ENCODE data around the gene PAEP. TPM values are rescaled to one million over a fixed set of nuclear protein-coding genes. Genes with fewer than 3 reads are reported as not detected.
A peak's percentile ranks its signal among the peaks of the same experiment; 100 is the strongest.

PAEP gene
- total RNA-seq, 8 experiments from 2014 or later = 0.42 to 9.9 (median 2.1) TPM; not detected in 4

DNA sequence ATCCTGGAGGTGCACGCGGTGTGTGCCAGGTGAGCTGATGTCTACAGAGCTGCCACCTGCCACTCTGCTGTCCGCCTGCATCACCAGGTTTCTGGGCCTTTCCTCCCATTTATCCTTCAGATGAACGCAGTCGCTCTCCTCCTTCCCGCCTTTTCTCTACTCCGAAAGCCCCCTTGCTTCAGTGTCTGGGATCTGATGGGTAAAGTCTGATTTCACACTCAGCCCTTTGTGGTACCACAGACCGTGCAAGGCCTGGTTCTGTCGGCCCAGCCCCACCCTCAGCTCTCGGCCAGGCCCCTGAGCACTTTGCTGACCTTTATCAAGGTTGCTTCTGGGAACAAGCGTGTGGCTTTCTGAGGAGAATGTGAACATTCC lies 45.3 kb downstream of the PAEP start:
- in situ Hi-C loops (cut with MboI; ENCODE audit: low pct_unique_long_range_greater_than_20kb in 2 of 9, low sequenced_read_pairs in 9 of 9, unreplicated experiment in 9 of 9) = loop anchor here in 1 of 9 experiments (25.0 kb wide), 1 partner anchor 330 kb away; no protein-coding TSS in a partner anchor
- no peak overlapping the region for H3K4me3 ChIP-seq
- H3K27ac ChIP-seq = no peak overlapping the region
- 63 to 100% (median 91%) methylated on average over 2 to 6 of the region's 11 CpGs; no CpG with 5 or more reads in 5 of the 10 experiments for WGBS, 10 experiments
- no peaks in the 10 kb centered on the region for H3K4me1 ChIP-seq (replicated peaks in 1 of 2)
- ATAC-seq (replicated peaks in 6 of 8) = no peak

DNA sequence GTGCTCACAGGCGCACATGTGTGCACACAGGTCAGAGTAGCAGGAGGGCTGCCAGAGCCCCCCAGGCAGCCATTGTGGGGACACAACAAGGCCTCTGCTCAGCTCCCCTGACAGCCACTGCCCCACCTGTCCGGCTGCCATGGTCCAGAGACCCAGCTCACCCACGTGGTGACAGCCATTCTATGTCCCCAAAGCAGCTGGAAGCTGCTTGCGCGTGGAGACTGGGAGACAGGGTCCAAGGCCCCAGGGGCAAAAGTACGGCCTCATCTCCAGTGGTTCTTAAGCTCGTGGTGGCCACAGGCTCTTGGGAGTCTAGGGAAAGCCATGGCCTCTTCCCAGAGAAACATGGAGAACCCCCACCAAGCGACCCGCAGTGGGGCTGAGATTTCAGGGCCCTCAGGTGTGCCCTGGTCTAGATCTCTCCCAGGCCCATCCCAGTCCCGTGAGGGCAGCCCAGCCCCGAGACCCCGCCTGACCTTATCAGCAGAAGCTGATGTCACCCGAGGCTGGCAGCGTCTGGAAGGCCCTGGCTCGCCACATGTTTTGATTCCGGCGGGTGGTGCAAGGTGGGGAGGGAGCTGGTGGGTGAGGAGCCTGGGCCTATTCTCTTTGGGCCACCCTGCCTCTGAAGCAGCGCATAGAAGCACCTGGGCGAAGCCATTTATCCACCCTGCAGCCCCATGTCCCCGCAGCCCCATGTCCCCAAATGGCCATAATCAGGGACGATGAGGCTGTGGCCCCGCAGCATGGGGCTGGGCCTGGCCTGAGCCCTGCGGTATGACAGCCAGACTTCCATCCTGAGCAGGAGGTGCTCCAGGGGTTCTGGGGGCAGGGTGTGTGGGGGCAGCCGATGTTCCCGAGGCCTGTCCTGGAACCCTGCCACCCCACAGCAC lies 46.1 kb downstream of the PAEP start:
- in situ Hi-C loops (cut with MboI; ENCODE audit: low pct_unique_long_range_greater_than_20kb in 2 of 9, low sequenced_read_pairs in 9 of 9, unreplicated experiment in 9 of 9) = loop anchor here in 1 of 9 experiments (25.0 kb wide), 1 partner anchor 330 kb away; no protein-coding TSS in a partner anchor
- ATAC-seq (replicated peaks in 6 of 8) = peak in 1 of 8 experiments; percentile 31
- Histone ChIP-seq H3K4me3 (no peak overlapping the region), H3K4me1 (replicated peaks in 1 of 2) (no peaks in the 10 kb centered on the region), H3K27ac (no peak overlapping the region)
- WGBS, 10 experiments = 50 to 85% methylated on average over 2 to 6 of the region's 25 CpGs; no CpG with 5 or more reads in 8 of the 10 experiments

DNA sequence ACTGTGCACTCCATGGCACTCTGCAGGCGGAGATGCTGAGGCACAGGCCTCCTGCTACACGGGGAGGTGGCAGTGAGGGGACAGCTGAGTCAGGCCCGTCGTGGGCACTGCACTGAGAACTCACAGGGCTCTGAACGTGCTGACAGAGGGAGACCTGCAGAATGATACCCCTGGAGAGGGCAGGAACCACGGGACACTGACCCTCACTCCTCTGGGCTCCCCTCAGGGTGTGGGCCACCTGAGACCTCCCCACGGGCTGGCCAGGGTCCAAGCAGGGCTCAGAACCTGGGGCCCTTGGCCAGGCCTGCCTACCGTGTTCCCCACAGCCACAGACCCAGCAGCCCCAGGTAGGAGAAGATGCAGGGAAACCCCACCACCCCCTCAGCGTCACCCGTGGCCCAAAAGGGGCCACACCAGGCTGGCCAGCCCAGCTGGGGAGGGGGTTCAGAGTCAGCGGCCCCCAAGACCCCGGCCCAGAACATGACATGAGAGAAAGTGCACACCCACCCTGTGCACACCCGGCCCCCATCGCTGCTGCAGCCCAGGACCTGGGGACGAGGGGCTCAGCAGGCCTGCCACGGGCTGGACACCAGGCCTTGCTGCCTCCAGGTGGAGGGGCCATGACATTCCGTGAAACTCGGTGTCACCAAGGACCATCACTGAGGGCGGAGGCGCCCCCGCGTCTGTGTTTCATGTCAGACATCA lies 46.9 kb downstream of the PAEP start:
- Histone ChIP-seq H3K4me3 (no peak overlapping the region), H3K27ac (no peak overlapping the region), H3K4me1 (replicated peaks in 1 of 2) (no peaks in the 10 kb centered on the region)
- in situ Hi-C loops (cut with MboI; ENCODE audit: low pct_unique_long_range_greater_than_20kb in 2 of 9, low sequenced_read_pairs in 9 of 9, unreplicated experiment in 9 of 9) = loop anchor here in 1 of 9 experiments (25.0 kb wide), 1 partner anchor 329 kb away; no protein-coding TSS in a partner anchor
- 0 to 73% (median 43%) methylated on average over 1 to 3 of the region's 22 CpGs; no CpG with 5 or more reads in 6 of the 10 experiments for WGBS, 10 experiments
- ATAC-seq (replicated peaks in 6 of 8) = no peak

DNA sequence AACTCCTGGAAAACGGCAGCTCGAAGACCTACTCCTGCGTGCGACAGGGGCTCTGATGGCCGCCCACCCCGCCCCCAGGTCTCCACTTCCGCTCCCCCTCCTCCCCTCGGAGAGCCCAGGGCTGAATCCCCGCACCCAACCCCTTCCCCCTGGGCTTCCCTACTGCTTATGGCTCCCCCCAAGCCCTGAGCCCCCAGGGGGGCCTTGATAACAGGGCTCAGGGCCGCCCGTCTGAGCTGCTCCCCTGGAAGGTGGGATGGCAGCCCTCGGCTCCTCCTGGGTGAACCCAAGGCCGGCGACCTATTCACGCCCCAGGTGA lies 47.4 kb downstream of the PAEP start:
- in situ Hi-C loops (cut with MboI; ENCODE audit: low pct_unique_long_range_greater_than_20kb in 2 of 9, low sequenced_read_pairs in 9 of 9, unreplicated experiment in 9 of 9) = loop anchor here in 1 of 9 experiments (25.0 kb wide), 1 partner anchor 328 kb away; no protein-coding TSS in a partner anchor
- ATAC-seq (replicated peaks in 6 of 8) = no peak
- no peaks in the 10 kb centered on the region for H3K4me1 ChIP-seq (replicated peaks in 1 of 2)
- no peak overlapping the region for H3K4me3 ChIP-seq
- H3K27ac ChIP-seq = no peak overlapping the region
- no CpG with 5 or more reads among the region's 15 CpGs for WGBS, 10 experiments

DNA sequence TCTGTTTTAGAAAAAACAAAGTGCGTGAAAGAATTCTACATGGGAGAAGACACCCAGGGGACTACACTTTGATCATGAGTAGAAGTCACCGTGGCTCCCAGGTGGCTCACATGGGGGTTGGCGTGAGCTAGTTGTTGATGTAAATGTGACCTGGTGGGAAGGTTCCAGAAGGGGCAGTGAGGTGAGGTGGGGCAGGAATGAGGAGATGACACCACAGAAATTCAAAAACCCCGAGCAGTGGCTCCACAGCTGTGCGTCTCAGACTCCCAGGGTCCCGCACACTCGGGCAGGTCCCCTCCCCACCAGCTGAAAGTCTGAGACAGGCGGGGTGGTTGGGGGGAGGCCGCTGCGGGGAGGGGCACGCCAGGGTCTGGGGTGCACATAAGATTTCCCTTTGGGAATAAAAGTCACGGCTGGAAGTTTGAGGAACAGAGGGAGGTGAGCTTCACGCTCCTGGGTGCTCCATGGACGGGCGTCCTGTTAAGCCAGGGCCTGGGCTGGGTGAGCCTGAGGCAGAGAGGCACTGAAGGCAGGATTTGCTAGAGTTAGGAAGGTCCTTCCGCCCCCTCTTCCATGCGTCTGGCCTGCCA lies 47.9 kb downstream of the PAEP start:
- no peak for ATAC-seq (replicated peaks in 6 of 8)
- Histone ChIP-seq H3K4me3 (no peak overlapping the region), H3K4me1 (replicated peaks in 1 of 2) (no peaks in the 10 kb centered on the region), H3K27ac (no peak overlapping the region)
- WGBS, 10 experiments = 13 to 85% (median 42%) methylated on average over 1 to 7 of the region's 17 CpGs; no CpG with 5 or more reads in 1 of the 10 experiments
- in situ Hi-C loops (cut with MboI; ENCODE audit: low pct_unique_long_range_greater_than_20kb in 2 of 9, low sequenced_read_pairs in 9 of 9, unreplicated experiment in 9 of 9) = loop anchor here in 1 of 9 experiments (25.0 kb wide), 1 partner anchor 328 kb away; no protein-coding TSS in a partner anchor

DNA sequence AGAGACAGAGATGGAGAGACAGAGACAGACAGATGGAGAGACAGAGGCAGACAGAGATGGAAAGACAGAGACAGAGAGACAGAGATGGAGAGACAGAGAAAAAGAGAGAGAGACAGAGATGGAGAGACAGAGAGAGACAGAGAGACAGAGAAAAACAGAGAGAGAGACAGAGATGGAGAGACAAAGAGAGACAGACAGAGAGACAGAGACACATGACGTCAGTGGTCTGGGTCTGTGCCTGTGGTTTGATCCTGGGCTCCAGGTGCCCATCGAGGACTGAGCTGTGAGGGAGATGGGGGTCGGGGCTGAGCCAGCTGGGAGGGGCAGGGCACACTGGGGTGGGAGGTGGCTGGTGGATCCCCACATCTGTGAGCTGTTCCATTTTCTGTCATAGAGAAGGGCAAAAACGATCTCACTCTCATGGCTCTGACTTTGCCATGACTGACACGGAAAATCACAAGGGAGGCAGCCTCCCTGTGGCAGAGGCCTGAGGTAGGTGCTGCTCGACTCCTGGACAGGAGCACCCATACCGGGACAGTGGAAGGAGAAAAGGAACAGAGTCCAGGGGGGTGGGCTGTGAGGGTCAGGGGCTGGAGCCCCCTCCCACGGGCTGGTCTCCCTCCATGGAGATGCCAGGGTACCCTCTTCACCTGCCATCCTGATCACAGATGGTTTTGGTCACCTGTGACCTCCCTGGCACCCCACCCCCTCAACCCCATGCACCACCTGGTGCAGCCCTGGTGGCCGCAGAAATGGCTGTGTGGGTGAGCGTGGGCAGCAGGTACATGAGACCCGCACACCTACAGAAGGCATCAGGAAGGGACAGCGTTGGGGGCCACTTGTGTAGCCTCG lies 49.0 kb downstream of the PAEP start:
- Histone ChIP-seq H3K4me1 (replicated peaks in 1 of 2) (no peaks in the 10 kb centered on the region), H3K4me3 (no peak overlapping the region), H3K27ac (no peak overlapping the region)
- 22 to 83% (median 66%) methylated on average over 1 to 3 of the region's 13 CpGs; no CpG with 5 or more reads in 4 of the 10 experiments for WGBS, 10 experiments
- ATAC-seq (replicated peaks in 6 of 8) = no peak
- in situ Hi-C loops (cut with MboI; ENCODE audit: low pct_unique_long_range_greater_than_20kb in 2 of 9, low sequenced_read_pairs in 9 of 9, unreplicated experiment in 9 of 9) = loop anchor here in 1 of 9 experiments (25.0 kb wide), 1 partner anchor 327 kb away; no protein-coding TSS in a partner anchor

DNA sequence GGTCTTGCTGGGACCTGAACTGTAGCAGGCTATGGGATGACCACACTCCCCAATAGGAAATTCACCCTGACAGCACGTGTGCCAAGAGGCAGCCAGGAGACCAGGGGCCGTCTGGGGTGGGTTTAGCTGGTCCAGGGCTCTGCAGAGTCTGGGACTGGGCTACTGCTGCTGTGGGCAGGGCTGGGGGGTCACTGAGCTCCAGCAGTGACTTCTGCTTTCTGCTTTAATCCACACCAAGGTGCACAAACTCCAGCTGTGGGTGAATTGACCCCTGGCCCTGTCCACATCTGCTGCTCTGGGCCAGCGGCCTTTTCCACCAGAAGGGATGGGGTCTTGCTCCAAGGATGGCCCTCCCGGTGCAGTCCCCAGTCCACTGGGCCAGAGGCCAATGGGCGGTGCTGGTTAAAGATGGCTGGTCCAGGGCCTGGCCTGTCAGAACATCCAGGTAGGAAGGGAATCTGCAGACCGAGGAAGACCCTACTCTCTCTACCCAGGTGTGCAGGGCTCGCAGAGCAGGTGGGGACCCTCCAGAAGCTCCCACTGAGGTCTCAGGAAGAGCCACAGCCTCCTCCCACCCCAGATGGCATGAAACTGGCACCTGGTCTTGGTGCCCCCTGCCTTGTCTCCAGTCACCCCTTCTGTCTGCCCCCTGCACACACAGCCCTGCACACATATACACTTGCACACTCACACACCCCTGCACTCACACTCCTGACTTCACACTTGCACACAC lies 49.8 kb downstream of the PAEP start:
- ATAC-seq (replicated peaks in 6 of 8) = no peak
- no peaks in the 10 kb centered on the region for H3K4me1 ChIP-seq (replicated peaks in 1 of 2)
- no peak overlapping the region for H3K4me3 ChIP-seq
- no peak overlapping the region for H3K27ac ChIP-seq
- WGBS, 10 experiments = 50 to 83% (median 72%) methylated on average over 1 to 3 of the region's 7 CpGs; no CpG with 5 or more reads in 6 of the 10 experiments
- in situ Hi-C loops (cut with MboI; ENCODE audit: low pct_unique_long_range_greater_than_20kb in 2 of 9, low sequenced_read_pairs in 9 of 9, unreplicated experiment in 9 of 9) = loop anchor here in 1 of 9 experiments (25.0 kb wide), 1 partner anchor 326 kb away; no protein-coding TSS in a partner anchor

DNA sequence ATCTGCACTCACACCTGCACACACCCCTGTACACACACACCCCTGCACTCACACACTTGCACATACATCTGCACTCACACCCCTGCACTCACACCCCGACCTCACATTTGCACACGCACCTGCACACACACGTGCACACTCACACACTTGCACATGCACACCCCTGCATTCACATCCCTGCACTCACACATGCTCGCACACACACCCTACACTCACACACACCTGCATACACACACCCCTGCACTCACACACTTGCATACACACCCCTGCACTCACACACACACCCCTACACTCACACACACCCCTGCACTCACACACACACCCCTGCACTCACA lies 50.3 kb downstream of the PAEP start:
- H3K27ac ChIP-seq = no peak overlapping the region
- 0 to 50% (median 17%) methylated on average over 1 to 3 of the region's 4 CpGs; no CpG with 5 or more reads in 7 of the 10 experiments for WGBS, 10 experiments
- ATAC-seq (replicated peaks in 6 of 8) = no peak
- in situ Hi-C loops (cut with MboI; ENCODE audit: low pct_unique_long_range_greater_than_20kb in 2 of 9, low sequenced_read_pairs in 9 of 9, unreplicated experiment in 9 of 9) = loop anchor here in 1 of 9 experiments (25.0 kb wide), 1 partner anchor 325 kb away; no protein-coding TSS in a partner anchor
- H3K4me3 ChIP-seq = no peak overlapping the region
- H3K4me1 ChIP-seq (replicated peaks in 1 of 2) = no peaks in the 10 kb centered on the region

DNA sequence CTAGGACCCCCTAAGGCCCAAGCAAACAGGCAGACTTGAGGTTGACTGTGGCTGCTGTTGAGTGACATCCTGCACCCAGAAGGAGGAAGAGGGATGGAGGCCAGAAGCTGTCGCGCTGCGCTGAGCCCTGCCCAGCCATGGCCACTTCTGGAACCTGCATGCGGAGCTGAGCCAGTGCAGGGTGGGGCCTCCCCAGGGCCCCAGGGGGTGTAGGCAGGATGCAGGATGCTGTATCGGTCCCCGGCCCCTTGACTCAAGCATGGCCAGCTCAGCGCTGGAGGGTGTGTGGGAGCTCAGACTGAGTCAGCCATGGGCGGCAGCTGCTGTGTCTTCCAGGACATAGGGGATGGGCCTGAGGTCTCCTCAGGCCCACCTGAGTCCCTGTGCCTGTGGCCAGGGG lies 50.9 kb downstream of the PAEP start:
- Histone ChIP-seq H3K27ac (no peak overlapping the region), H3K4me1 (replicated peaks in 1 of 2) (no peaks in the 10 kb centered on the region), H3K4me3 (no peak overlapping the region)
- in situ Hi-C loops (cut with MboI; ENCODE audit: low pct_unique_long_range_greater_than_20kb in 2 of 9, low sequenced_read_pairs in 9 of 9, unreplicated experiment in 9 of 9) = loop anchor here in 1 of 9 experiments (25.0 kb wide), 1 partner anchor 325 kb away; no protein-coding TSS in a partner anchor
- ATAC-seq (replicated peaks in 6 of 8) = peak in 6 of 8 experiments; percentile 5 to 94 (median 46)
- WGBS, 10 experiments = 0 to 80% (median 80%) methylated on average over 1 to 3 of the region's 8 CpGs; no CpG with 5 or more reads in 7 of the 10 experiments

DNA sequence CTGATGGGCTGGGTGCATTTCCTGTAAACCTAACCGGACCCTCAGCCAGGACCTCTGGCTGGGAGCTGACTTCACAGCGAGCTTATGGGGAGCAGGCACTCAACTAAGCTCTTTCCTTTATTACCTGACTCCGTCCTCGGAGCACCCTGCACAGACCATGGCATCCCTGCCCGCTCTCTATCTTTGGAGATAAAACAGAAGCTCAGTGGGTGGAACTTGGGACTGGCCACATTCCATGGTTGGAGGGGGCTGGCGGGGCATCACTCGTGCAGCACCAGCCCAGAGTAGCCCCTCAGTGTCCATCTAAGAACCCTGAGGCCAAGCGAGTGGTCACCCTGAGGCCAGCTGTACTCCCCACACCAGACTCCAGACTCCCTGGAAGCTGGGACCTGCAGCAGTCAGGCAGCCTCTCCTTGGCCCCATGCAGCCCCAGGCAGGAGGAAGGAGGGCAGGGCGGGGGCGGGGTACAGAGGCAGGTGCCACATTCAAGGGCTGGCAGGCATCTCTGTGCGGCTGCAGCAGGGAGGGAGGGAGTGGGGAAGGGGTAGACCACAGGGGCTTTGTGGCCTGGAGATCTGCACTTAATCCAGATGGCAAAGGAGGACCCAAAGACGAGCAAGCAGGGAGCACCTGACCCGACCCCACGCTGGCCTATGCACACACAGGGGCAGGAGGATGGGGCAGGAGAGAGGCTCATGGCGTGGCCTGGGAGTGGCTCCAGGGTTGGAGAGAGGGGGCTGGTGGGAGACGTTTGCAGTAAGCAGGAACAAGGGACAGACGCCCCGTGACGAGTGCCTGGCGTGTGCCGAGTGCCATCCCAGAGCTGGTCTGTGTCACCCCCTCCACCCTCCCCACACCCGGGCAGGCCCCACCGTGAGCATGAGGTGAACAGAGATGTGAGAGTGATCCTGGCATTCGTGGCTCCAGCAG lies 51.7 kb downstream of the PAEP start:
- Histone ChIP-seq H3K27ac (no peak overlapping the region), H3K4me3 (no peak overlapping the region), H3K4me1 (replicated peaks in 1 of 2) (no peaks in the 10 kb centered on the region)
- WGBS, 10 experiments = 17 to 83% (median 45%) methylated on average over 1 to 5 of the region's 24 CpGs; no CpG with 5 or more reads in 5 of the 10 experiments
- no peak for ATAC-seq (replicated peaks in 6 of 8)
- in situ Hi-C loops (cut with MboI; ENCODE audit: low pct_unique_long_range_greater_than_20kb in 2 of 9, low sequenced_read_pairs in 9 of 9, unreplicated experiment in 9 of 9) = loop anchor here in 1 of 9 experiments (25.0 kb wide), 1 partner anchor 324 kb away; no protein-coding TSS in a partner anchor
